HEK293T (cell line): Measurements from ENCODE around the gene TSEN2.
A peak's percentile ranks its signal among the peaks of the same experiment; 100 is the strongest.

Source experiments
- BHLHE40 ChIP-seq: fragments of 450-650 bp; IDR thresholded peaks from 2 replicates; pipeline ENCODE4 v1.6.1; 2016; ENCODE audit warnings: mild to moderate bottlenecking, moderate library complexity, borderline replicate concordance
- ELF4 ChIP-seq: fragments of 450-650 bp; IDR thresholded peaks from 2 replicates; pipeline ENCODE4 v1.6.1; 2017; ENCODE audit warnings: antibody characterized with exemption
- FOXA1 ChIP-seq: fragments of 450-650 bp; IDR thresholded peaks from 2 replicates; pipeline ENCODE4 v1.6.1; 2016; ENCODE audit warnings: mild to moderate bottlenecking
- FOXK2 ChIP-seq: fragments of 450-650 bp; IDR thresholded peaks from 2 replicates; pipeline ENCODE4 v1.6.1; 2016; ENCODE audit warnings: mild to moderate bottlenecking
- FOXM1 ChIP-seq: fragments of 450-650 bp; IDR thresholded peaks from 2 replicates; pipeline ENCODE4 v1.6.1; 2017; ENCODE audit warnings: mild to moderate bottlenecking, borderline replicate concordance
- HDGF ChIP-seq: fragments of 450-650 bp; IDR thresholded peaks from 2 replicates; pipeline ENCODE4 v1.6.1; 2017; ENCODE audit warnings: antibody characterized with exemption, borderline replicate concordance
- L3MBTL2 ChIP-seq: fragments of 450-650 bp; conservative IDR thresholded peaks from 2 replicates; pipeline ENCODE4 v1.6.1; 2016; ENCODE audit warnings: mild to moderate bottlenecking
- NFRKB ChIP-seq: fragments of 450-650 bp; IDR thresholded peaks from 2 replicates; pipeline ENCODE4 v1.6.1; 2016; ENCODE audit warnings: mild to moderate bottlenecking, moderate library complexity
- SP1 ChIP-seq: fragments of 450-650 bp; IDR thresholded peaks from 2 replicates; pipeline ENCODE4 v1.6.1; 2017
- SUZ12 ChIP-seq: fragments of 450-650 bp; IDR thresholded peaks from 2 replicates; pipeline ENCODE4 v1.6.1; 2016; ENCODE audit warnings: mild to moderate bottlenecking
- TARDBP ChIP-seq: fragments of 450-650 bp; IDR thresholded peaks from 2 replicates; pipeline ENCODE4 v1.6.1; 2016
- ZNF384 ChIP-seq: fragments of 450-650 bp; IDR thresholded peaks from 2 replicates; pipeline ENCODE4 v1.6.1; 2016
- TF ChIP-seq, protein P1 (sequence below): fragments of 450-650 bp; IDR thresholded peaks from 2 replicates; pipeline ENCODE4 v1.6.1; 2016

DNA sequence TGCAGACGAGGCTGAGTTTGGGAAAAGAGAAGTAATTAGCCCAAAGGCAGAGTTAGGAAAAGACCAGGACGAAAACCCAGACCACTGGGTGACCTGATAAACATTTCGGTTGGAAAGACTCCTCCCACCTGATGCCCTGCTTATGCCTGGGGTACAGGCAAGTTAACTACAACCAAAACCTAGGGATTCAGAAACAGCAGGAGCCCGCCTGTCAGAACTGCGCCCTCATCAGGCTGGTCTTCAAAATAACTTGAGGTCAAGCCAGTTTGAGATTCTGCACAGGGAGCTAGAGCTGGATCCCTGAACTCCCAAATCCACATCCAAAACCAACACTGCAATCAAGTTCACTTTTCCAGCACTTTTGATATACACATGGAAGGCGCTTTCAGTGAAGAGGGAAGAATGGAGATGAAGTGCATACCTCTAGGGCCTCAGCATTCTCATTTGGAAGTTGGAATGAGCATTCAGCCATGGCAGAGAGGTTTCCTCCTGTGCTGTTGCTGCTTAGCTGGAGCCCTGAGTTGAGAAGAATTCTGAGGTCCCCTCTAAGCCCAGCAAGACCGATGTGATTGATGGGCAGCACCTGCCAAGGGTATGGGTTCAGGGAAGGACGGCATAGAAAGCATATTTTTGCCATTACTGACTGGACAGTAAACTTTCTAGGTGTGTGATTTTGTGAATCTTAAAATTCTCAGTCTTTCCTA, 11.6 kb downstream of the TSEN2 start:
- TF ChIP-seq FOXM1 (no peak), TARDBP (no peak), BHLHE40 (no peak), NFRKB (no peak), SUZ12 (no peak), SP1 (no peak), FOXK2 (no peak), ZNF384 (no peak), ELF4 (no peak), HDGF (no peak), L3MBTL2 (no peak), FOXA1 (no peak)
- TF ChIP-seq, protein P1, sequence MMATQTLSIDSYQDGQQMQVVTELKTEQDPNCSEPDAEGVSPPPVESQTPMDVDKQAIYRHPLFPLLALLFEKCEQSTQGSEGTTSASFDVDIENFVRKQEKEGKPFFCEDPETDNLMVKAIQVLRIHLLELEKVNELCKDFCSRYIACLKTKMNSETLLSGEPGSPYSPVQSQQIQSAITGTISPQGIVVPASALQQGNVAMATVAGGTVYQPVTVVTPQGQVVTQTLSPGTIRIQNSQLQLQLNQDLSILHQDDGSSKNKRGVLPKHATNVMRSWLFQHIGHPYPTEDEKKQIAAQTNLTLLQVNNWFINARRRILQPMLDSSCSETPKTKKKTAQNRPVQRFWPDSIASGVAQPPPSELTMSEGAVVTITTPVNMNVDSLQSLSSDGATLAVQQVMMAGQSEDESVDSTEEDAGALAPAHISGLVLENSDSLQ: peak; percentile 30; the same call in 1 of the 2 replicates
